ENCODE results near the gene GRK6. TPM values are rescaled to one million over a fixed set of nuclear protein-coding genes. Genes with fewer than 3 reads are reported as not detected.

The GRK6 gene
- total and polyA plus RNA-seq, 9 of the 15 experiments (the other 6 are each of a cell fraction or from before 2014, with no cell fraction given) = 0.63 to 122 (median 44.5) TPM

- TF ChIP-seq SRSF9 (IDR thresholded peaks at IDR 0.05; ENCODE audit: borderline replicate concordance, low read depth, low read length) (no peak), UBTF (IDR thresholded peaks at IDR 0.05; ENCODE audit: borderline replicate concordance in 1 of 2, low read depth in 2 of 2, low read length in 2 of 2) (no peak), L3MBTL2 (IDR thresholded peaks at IDR 0.05) (peak; percentile 84), MLX (CRISPR knock-in tag; conservative IDR thresholded peaks at IDR 0.05) (no peak), TAL1 (IDR thresholded peaks at IDR 0.05) (no peak), NR2C2 (CRISPR knock-in tag; IDR thresholded peaks at IDR 0.05) (no peak), NR2C2 (tag; IDR thresholded peaks at IDR 0.05) (peak; percentile 86), CLOCK (CRISPR knock-in tag; IDR thresholded peaks at IDR 0.05; ENCODE audit: borderline replicate concordance) (no peak), ZHX1 (conservative IDR thresholded peaks at IDR 0.05; ENCODE audit: low read length) (no peak), CUX1 (CRISPR knock-in tag; IDR thresholded peaks at IDR 0.05) (no peak), ZNF431 (CRISPR knock-in tag; IDR thresholded peaks at IDR 0.05) (no peak), CBX5 (IDR thresholded peaks at IDR 0.05; ENCODE audit: borderline replicate concordance, low read depth) (no peak), HDGF (IDR thresholded peaks at IDR 0.05) (no peak)
Observed at GRCh38 chr5:177425801-177426565, 493 bp upstream of the GRK6 start (continued).

All from K562 (cell line).